Stimulated activated CD4-positive, alpha-beta T cell treated with anti-CD3 and anti-CD28 coated beads, TNF-alpha, amount 100 ng/mL, for 1 hour (primary cell): ENCODE data around the gene PSMA2.
A peak's percentile ranks its signal among the peaks of the same experiment; 100 is the strongest.

ENCODE experiments used
- DNase-seq, 3 donors: peaks; one replicate each; pipeline ENCODE4 v3.0.0-alpha.2; 2020; ENCODE audit warnings: low read depth in 3 of 3, low spot score in 1 of 3

Gene PSMA2

GRCh38 chr7:42931834-42932651 lies at the start of gene PSMA2, which contains the start of gene MRPL32:
Gene PSMA2, minus strand, starts transcription at chr7:42932174. Its CDS starts 16 bp downstream, at chr7:42932158.
Gene MRPL32, plus strand, starts transcription at chr7:42932376. Its CDS starts 11 bp downstream, at chr7:42932387.
- DNase-seq: peak; percentile 78 to 89 (median 87)

DNA sequence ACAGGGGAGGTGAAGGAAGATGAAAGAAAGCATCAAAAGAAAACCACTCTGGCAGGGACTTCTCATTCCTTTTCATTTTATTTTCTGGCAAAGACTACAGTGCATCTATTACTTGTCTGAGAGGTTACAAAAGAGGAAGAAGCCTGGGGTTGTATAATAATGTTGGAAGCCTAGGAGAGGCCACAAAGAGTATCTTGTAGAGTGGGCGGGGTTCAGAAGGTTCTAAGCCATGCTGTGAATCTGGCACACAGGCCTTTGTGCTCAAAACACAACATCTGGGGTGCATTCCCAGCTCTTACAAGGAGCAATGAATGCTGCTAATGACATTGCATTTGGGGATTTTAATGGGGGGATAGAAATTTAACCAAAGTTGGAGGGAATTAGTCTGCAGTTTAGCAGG lies 49.6 kb upstream of the PSMA2 start:
- no peak for DNase-seq

GRCh38 chr7:42980514-42980913 lies 48.5 kb upstream of the PSMA2 start:
- DNase-seq: no peak

- no peak for DNase-seq
Measured at GRCh38 chr7:42980084-42980483, 48.1 kb upstream of the PSMA2 start.

DNA sequence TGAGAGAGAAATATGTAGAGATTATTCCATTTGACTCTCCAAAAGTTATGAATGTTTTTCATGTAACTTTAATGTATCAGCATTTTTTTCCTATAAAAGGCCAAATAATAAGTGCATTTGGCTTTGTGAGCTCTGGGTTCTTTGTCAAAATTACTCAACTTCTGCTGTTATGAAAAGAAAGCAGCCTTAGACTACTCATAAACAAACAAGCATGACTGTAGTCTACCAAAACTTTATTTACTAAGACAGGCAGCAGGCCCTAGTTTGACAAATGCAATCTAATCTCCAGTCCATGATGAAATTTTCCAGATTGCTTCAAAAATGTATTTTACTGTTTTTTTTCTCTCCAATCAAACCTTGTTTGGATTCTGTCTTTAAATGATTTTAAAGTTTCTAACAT lies 46.5 kb upstream of the PSMA2 start:
- DNase-seq: no peak

DNA sequence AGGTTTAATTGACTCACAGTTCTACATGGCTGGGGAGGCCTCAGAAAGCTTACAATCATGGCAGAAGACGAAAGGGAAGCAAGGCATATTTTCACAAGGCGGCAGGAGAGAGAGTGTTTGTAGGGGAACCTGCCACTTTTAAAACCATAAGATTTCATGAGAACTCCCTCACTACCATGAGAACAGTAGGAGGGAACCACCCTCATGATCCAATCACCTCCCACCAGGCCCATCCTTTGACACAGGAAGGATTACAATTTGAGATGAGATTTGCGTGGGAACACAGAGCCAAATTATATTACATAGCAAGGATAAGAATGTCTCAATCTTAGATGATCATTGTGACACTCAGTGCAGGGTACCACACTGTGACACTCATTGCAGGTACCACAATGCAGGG lies 44.4 kb upstream of the PSMA2 start:
- no peak for DNase-seq

DNA sequence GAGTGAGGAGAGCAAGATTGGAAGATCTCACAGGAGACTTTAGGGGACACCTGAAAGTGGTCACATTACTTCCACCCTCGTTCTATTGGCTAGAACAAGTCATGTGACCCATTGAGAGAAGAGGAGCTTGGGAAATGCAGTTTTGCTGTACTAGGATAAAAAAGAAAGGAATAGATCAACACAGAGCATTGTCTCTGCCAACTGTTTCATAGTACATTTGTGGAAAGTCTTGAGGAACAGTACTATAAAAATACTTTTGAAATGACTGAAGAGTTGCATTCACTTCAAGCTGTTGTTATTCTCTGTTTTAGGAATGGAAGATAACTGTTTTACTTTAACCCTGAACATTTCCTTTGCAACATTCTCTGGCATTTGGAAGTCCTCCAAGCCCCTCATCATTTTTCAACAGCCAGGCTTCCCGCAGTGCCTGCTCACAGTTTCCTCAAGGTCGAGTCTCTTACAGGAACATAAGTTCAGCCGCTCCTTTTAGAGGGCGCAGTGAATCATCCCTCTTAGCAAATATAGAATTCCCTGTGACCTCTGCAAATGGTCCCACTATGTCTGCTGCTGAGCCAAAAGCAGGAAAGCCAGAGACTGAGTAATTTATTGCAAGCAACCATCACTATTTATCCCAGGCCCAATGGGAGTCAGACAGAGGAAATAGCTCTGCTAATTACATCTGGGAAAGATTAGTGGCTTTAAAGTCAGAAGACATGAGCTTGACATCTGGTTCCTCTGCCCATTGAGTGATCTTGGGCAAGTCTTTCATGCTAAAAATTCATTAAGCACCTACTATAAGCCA lies 40.9 kb upstream of the PSMA2 start:
- DNase-seq: no peak

GRCh38 chr7:42967391-42967790 lies 35.4 kb upstream of the PSMA2 start:
- no peak for DNase-seq

- no peak for DNase-seq
Measured at GRCh38 chr7:42964849-42965805, 33.2 kb upstream of the PSMA2 start.

GRCh38 chr7:42964293-42964692 lies 32.3 kb upstream of the PSMA2 start:
- no peak for DNase-seq

- DNase-seq: no peak
Measured at GRCh38 chr7:42961170-42961569, 29.2 kb upstream of the PSMA2 start.

DNA sequence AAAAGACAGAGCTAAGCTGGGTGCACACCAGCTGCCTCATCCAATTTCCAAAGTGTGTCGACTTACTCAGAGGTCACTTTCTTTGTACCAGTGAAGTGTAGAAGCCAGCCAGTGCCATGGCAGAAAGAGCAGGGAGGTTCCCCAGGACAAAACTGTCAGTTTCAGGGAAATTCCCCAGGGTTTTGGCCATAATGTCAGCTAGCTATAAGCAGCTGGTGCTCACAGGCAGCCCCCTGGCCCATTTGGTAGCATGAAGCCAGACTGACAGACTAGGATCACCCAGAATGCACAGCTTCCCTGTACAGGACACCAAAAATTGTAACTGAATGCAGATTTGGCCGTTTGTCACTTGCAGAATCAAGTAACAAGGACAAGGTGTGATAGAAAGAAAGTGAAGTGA lies 28.8 kb upstream of the PSMA2 start:
- DNase-seq: no peak

DNA sequence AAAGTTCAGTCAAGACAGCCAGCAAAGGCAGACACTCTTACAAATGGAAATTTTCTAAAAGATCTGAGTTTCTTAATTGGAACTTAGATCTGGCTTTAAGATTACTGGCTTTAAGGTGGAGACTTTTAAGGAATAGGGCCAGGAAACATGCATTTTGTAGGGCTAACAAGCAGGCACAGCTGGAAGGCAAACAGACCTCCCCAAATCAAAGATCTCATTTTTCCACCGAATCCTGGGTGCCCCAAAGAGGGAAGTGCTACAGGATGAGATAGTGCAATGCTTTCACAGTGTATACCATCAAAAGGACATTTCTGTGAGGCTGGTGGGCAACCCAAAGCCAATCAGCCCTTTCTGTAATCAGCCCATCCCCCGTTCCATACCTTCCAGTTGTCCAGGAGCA lies 27.6 kb upstream of the PSMA2 start:
- DNase-seq: no peak

DNA sequence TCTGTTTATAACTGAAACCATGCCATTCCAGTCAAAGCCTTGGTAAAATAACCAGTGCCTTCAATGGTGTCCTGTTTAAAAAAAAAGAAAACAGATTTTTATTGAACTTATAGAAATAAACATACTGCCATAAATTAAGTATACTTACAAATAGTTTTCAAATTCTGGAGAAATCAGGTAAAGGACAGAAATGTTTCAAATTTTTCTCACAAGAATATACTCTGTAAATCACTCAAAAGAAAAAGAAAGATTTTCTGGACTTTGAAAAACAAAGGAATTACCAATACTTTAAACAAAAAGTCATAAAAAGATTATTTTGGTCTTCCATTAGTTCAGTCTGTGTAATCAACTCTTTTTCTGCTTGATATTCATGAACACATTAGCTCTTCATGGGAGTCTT lies 24.1 kb upstream of the PSMA2 start:
- DNase-seq: no peak

- no peak for DNase-seq
Measured at GRCh38 chr7:42953994-42954393, 22.0 kb upstream of the PSMA2 start.

- no peak for DNase-seq
Measured at GRCh38 chr7:42952328-42952727, 20.4 kb upstream of the PSMA2 start.

DNA sequence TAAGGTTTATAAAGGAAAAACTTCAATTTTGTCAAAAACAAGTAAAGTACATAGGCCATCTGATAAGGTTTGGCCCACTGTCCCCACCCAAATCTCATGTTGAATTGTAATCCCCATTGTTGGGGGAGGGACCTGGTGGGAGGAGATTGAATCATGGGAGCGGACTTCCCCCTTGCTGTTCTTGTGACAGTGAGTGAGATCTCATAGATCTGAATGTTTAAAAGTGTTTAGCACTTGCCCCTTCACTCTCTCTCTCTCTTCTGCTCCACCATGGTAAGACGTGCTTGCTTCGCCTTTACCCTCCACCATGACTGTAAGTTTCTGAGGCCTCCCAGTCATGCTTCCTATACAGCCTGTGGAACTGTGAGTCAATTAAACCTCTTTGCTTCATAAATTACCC lies 18.4 kb upstream of the PSMA2 start:
- DNase-seq: no peak

GRCh38 chr7:42947521-42947920 lies 15.5 kb upstream of the PSMA2 start:
- DNase-seq: no peak

GRCh38 chr7:42946627-42946950 lies 14.6 kb upstream of the PSMA2 start:
- DNase-seq: no peak

DNA sequence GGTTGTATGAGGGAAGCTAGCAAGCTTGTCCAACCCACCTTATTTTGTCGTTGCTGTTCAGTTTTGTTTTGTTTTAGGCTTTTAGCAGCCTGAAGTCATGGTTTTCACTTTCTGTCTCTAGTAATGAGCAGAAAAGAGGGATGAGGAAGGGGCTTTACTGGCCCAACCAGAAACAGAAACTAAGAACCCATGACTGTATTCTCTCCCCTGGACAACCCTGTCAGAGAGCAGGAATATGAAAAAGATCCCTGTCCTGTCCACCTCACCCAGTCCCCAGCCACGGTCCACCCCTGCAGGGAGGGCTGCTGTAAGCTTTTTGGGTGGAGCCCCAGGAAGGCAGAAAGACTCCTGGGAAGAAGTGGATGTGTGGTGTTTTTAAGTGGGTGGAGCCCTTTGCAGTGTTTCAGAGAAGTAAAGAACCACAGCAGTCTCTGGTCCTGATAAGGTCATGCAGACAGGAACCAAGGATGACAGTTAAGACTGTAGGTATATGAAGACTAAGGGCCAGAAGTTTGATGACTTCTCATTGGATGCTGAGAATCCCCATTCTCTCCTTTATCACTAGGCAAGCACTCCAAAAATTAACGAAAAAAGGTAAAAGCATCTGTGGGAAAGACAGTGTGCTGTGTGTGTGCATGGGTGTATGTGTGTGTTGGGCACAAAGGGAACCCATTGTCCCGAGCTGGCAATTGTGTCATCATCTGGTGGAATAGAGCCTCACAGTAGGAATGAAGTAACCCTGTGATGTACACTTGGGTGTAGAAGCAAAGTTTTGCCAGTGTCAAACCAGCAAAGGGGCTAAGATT lies 14.1 kb upstream of the PSMA2 start:
- no peak for DNase-seq
